OCI-M1 (cell line): ENCODE results near the gene ERMAP.

Experiments
- DNase-seq: peaks from one replicate; lab custom pipeline; 2025; lab: John Stamatoyannopoulos, UW

Gene ERMAP

DNA sequence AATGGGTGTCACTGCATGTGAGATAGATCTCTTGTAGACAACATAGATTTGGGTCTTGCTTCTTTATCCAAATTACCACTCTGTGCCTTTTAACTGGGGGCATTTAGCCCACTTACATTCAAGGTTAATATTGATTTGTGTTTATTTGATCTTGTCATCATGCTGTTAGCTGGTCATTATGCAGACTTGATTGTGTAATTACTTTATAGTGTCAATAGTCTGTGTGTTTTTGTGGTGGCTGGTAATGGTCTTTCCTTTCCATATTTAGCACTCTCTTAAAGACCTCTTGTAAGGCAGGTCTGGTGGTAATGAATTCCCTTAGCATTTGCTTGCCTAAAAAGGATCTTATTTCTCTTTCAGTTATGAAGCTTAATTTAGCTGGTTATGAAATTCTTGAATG lies 59.1 kb downstream of the ERMAP start:
- no peak for DNase-seq

DNA sequence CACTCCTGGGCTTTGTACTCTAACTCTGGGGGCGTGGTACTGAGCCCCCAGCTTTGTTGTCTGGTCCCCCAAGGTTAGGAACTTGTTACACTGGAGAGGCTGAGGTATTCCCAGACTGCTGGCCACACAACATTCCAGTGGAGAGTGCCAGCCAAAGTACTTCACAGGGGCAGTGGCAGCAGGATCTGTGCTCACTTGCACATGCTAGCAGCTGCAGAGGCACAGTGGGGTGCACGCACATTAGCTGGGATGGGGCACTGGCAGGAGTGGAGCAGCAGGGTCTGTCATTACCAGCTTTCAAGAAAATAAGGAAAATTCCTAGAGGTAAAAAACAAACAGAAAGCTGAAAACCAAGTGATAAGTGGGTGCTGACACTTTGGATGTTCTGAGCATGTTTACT lies 60.5 kb downstream of the ERMAP start:
- DNase-seq: no peak

- DNase-seq: peak; percentile 5
Measured at GRCh38 chr1:42880384-42880783, 63.5 kb downstream of the ERMAP start.

DNA sequence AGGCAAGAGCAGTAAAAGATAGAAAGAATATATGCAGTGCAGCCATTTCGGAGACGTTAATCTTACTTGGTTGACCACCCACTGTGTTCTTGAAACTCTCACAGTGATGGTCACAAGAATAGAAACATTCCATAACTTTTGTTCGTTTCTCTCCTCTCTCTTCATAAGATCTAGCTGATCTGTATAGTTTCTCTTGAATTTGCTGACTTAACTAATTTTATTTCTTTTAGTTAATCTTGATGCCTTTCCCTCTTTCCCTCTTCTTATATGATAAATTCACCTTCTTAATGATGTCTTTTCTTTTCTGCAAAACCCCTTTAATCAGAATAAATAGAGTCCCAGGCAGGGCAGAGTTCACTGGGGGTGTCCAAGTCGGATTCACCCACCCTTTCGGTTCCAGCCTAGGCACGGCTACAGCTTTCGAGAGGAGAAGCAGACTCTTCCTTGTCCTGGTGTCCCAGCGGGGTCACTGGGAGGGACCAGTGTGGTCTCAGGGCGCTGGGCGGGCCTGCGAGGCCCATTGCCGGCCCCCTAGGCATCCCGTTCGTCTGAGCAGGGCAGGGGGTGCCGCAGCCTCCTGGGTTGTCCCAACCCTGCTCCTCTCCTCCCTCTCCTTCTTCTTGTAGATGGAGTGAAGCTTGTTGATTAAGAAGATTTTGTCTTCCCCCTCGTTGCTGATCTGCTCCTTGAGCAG lies 69.3 kb downstream of the ERMAP start:
- DNase-seq: no peak

- DNase-seq: no peak
Measured at GRCh38 chr1:42886800-42887199, 69.9 kb downstream of the ERMAP start.

DNA sequence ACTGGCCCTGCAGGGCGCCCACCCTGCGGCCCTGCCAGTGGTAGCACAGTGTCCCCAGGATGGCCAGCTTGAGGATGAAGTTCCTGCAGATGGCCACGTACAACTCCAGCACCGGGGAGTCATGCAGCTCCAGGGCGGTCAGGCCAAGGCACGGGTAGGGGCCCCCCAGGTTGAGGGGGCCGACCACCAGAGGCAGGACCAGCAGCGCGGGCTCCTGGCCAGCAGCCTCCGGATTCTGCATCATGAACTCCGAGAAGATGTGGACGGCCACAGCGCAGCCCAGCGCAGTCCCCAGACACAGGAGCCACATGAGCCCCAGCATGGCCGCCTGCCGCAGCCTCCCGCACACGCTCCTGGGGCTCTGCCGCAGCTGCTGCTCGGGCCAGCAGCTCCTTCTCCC lies 70.4 kb downstream of the ERMAP start:
- DNase-seq: no peak

DNA sequence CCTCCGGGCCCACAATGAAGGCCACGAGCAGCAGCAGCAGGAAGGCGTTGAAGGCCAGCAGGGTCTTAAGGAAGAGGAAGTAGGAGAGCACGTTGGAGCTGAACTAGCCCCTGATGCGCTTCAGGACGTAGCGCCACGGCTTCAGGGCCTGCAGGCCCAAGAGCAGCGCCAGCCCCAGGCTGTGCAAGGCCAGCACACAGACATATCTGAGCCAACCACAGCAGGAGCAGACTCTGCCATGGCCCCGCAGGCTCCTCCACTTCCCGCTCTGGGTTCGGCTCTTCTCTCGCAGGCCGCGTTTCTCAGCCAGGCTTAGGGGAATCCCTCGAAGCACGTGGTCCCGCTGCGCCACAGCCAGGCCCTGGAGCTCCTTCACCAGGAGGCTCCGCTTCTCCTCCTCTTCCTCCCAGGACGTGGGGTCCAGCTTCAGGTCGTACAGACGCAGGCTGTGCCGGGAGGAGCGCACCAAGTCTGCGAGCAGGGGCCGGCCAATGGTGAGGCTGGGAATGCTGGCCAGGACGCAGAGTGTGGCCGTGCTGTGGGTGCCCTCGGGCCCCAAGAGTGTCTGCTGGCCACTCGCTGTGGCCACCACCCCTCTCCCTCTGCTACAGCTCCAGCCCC lies 71.2 kb downstream of the ERMAP start:
- no peak for DNase-seq

DNA sequence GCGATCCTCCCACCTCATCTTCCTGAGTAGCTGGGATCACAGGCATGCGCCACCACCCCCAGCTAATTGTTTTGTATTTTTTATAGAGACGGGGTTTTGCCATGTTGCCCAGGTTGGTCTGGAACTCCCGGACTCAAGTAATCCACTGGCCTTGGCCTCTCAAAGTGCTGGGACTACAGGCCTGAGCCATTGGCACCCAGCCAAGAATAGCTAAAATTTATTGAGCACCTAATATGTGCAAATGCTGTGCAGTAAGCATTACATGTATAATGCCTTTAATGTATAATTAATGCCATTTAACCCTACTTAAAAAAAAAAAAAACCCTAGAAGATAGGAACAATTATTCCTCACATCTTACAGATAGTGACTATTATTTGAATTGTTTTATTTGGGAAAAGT lies 72.3 kb downstream of the ERMAP start:
- DNase-seq: no peak

GRCh38 chr1:42891465-42892138 lies 74.7 kb downstream of the ERMAP start:
- no peak for DNase-seq
